Spleen (tissue), 13 donors: ENCODE data around the gene GSS. TPM values are rescaled to one million over a fixed set of nuclear protein-coding genes. Genes with fewer than 3 reads are reported as not detected.
A peak's percentile ranks its signal among the peaks of the same experiment; 100 is the strongest.

ENCODE experiments used
- DNase-seq: peaks from one replicate; pipeline ENCODE4 v3.0.0-alpha.2; 2020
- H3K27ac ChIP-seq, 8 donors: fragments of 200-600 bp; sonication (generic) in 7 of 8; 1 replicate in 4 of 8; 2 replicates in 4 of 8; pipeline versions ENCODE4 v1.5.0 to v1.8.0; 2016 to 2021; ENCODE audit warnings: inconsistent platforms in 4 of 8, mild to moderate bottlenecking in 4 of 8, moderate library complexity in 1 of 8
- H3K27me3 ChIP-seq, 7 donors: fragments of 200-600 bp; sonication (generic) in 6 of 7; replicated peaks in 1 of 7; 1 replicate in 4 of 7; 2 replicates in 3 of 7; pipeline versions ENCODE4 v1.5.0 to v1.8.0; 2016 to 2021; ENCODE audit warnings: inconsistent platforms in 3 of 7, mild to moderate bottlenecking in 1 of 7
- H3K36me3 ChIP-seq, 6 donors: fragments of 200-600 bp; sonication (generic) in 5 of 6; 1 replicate in 4 of 6; 2 replicates in 2 of 6; pipeline versions ENCODE4 v1.5.0 to v1.8.0; 2016 to 2021; ENCODE audit warnings: inconsistent platforms in 2 of 6
- H3K4me1 ChIP-seq, 6 donors: fragments of 200-600 bp; sonication (generic) in 5 of 6; 1 replicate in 3 of 6; 2 replicates in 3 of 6; pipeline versions ENCODE4 v1.5.0 to v1.8.0; 2016 to 2021; ENCODE audit warnings: inconsistent platforms in 3 of 6
- H3K4me3 ChIP-seq, 8 donors: fragments of 200-600 bp; sonication (generic) in 7 of 8; 1 replicate in 4 of 8; 2 replicates in 4 of 8; pipeline versions ENCODE4 v1.5.0 to v1.8.0; 2016 to 2021; ENCODE audit warnings: inconsistent platforms in 4 of 8, mild to moderate bottlenecking in 4 of 8, moderate library complexity in 2 of 8
- H3K9me3 ChIP-seq, 8 donors: fragments of 200-600 bp; sonication (generic) in 7 of 8; 1 replicate in 4 of 8; 2 replicates in 4 of 8; pipeline versions ENCODE4 v1.5.0 to v1.8.0; 2016 to 2021; ENCODE audit warnings: inconsistent platforms in 4 of 8
- CTCF ChIP-seq, 11 experiments: fragments of 200-600 bp in 7 of 11; fragments of 450-650 bp in 4 of 11; sonication (generic) in 4 of 11; IDR thresholded peaks in 8 of 11; conservative IDR thresholded peaks in 3 of 11; 1 replicate in 7 of 11; 2 replicates in 4 of 11; pipeline versions ENCODE4 v1.4.0 to v1.8.0; 2016 to 2021; ENCODE audit warnings: antibody characterized with exemption in 11 of 11, inconsistent platforms in 4 of 11, mild to moderate bottlenecking in 1 of 11
- POLR2A ChIP-seq, 3 donors: fragments of 450-650 bp; IDR thresholded peaks; one replicate each; pipeline ENCODE4 v1.5.1; 2017; ENCODE audit warnings: antibody characterized with exemption in 3 of 3, mild to moderate bottlenecking in 1 of 3
- POLR2AphosphoS5 ChIP-seq, 3 donors: sonication (generic); formaldehyde crosslinking; IDR thresholded peaks; one replicate each; pipeline ENCODE4 v1.5.1; 2017; ENCODE audit warnings: antibody characterized with exemption in 3 of 3
- WGBS, 5 donors: extraction: QIAGEN DNeasy Blood & Tissue Kit in 3 of 5; methylation state at CpG; one replicate each; pipeline versions ENCODE4 v1.1.5 to v1.1.7; 2013 to 2018; 5-methylcytosine and 5-hydroxymethylcytosine counted together
- intact Hi-C: fragments of 100-400 bp; cut with DNase I; formaldehyde crosslinking; loops from one replicate; pipeline ENCODE4 v1.15.0; 2023; ENCODE audit warnings: low total_unique reads
- long read RNA-seq, 2 donors: transcript quantifications; one replicate each; lab custom pipeline, GENCODE V29; 2026
- polyA plus RNA-seq, 3 donors: library from polyadenylated mRNA; stranded (reverse); fragments of 200-250 nt; gene quantifications; one replicate each; pipeline ENCODE4 v1.2.1, GENCODE V29; 2013
- total RNA-seq, 7 donors: library from RNA; depleted of rRNA in 3 of 7; stranded (reverse); fragments of >200 nt in 3 of 7; fragmentation: NEBNext Ultra II Directional in 4 of 7; extraction: Animal tissue kit (Norgen Biotek cat#: 25700) in 4 of 7; gene quantifications; one replicate each; pipeline versions ENCODE4 v1.1.0 to v1.2.1, GENCODE V29; 2016 to 2021
- donor health status: healthy with polysubstance abuse.
- donor health status: DM: no; HTN: no; CAD: no; lungs with moderate emphysema.
- donor health status: DM: no; HTN: no; CAD: no.
- donor health status: Bipolar disorder and iron deficiency.
- donor health status: healthy.
- donor health status: DM: no; HTN: no; CAD: no.
- donor health status: DM: yes; HTN: yes; CAD: no.

Gene GSS
- total RNA-seq (10 to 100 TPM; 23.8 to 46.1 (median 31.8) TPM), polyA plus RNA-seq (10 to 100 TPM; 19.8 to 40.0 (median 39.0) TPM)
- long read RNA-seq, donor 1, transcript GSS-201 (13 exons, 1,919 nt) = major isoform, 5 of 16 reads
- long read RNA-seq, donor 1, partial matches to known transcripts = 9 of 16 reads
- long read RNA-seq, donor 1, other reads (novel, unspliced or antisense) = 0 of 16 reads
- long read RNA-seq, donor 2, partial matches to known transcripts = 0 of 4 reads
- long read RNA-seq, donor 2, other reads (novel, unspliced or antisense) = 0 of 4 reads

DNA sequence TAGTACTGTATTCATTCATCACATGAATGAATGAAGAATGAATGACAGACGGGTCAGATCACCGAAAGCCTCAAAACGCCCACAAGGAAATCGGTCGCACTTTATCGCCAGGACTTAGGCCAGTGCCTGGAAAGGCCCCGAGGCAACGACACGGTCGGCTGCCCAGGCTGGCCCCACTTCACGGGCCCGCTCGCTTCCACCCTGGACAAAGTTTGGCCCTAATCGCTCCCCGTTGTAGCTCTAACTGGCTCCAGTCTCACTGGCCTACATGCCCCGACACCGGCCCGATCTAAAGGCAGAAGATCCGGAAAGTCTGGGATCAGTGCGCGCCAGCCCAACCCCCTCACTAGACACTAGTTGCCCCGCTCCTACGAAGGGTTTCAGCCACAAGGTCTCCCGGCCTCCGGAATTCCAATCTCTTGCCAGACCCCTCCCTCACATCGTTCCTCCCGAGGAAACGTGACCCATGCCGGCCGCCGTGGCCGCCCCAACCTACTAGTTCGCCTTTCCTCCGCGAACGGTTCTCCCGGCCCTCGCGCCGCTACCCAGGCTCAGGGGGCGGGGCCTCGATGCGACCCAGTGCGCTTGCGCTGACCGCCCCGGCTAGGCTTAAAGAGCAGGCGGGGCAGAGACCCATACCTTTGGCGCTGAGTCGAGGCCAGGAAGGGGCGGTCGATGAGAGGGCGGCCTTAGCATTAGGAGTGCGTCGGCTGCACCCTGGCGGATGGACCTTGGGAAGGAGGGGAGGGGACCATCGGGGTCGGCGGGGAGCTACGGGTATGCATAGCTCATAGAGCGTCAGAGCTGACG, at the start of gene GSS, which contains the start of gene MYH7B:
Gene GSS, minus strand, starts transcription at position 576 of the 810 bp plus-strand sequence. CDS start 3,954 bp downstream, outside the sequence.
Gene MYH7B, plus strand, starts transcription at position 638 of the 810 bp plus-strand sequence. CDS start 22,138 bp downstream, outside the sequence.
- H3K9me3 ChIP-seq = no peaks in the 10 kb centered on the region
- H3K27ac ChIP-seq = peak within 1 kb of the TSS; percentile 43 to 94 (median 89)
- H3K36me3 ChIP-seq = peaks cover 0 to 14% (median 7%) of the 10 kb centered on the region in 6 donors
- DNase-seq = peak; percentile 99
- H3K4me3 ChIP-seq = peak within 1 kb of the TSS; percentile 59 to 81 (median 74)
- H3K4me1 ChIP-seq = peaks cover 3 to 28% (median 19%) of the 10 kb centered on the region in 6 donors
- no peaks in the 10 kb centered on the region for H3K27me3 ChIP-seq
- WGBS, 5 donors = 0 to 1% (median 1%) methylated on average over 31 to 62 of the region's 62 CpGs
- intact Hi-C loops = loop anchor here (5.0 kb wide), 1 partner anchor 83 kb away; the partner anchor contains the start of gene GGT7
- TF ChIP-seq POLR2AphosphoS5 (IDR thresholded peaks at IDR 0.05) (peak; percentile 97 to 98 (median 98)), POLR2A (IDR thresholded peaks at IDR 0.05) (peak in 1 of 3 donors; percentile 67), CTCF (IDR thresholded peaks at IDR 0.05 in 8 of 11, conservative IDR thresholded peaks at IDR 0.05 in 3 of 11) (peak in 10 of 11 experiments; percentile 27 to 66 (median 55))

- Histone ChIP-seq H3K4me1 (peaks cover 7 to 19% (median 17%) of the 10 kb centered on the region in 6 donors), H3K36me3 (peaks cover 3 to 100% (median 100%) of the 10 kb centered on the region in 6 donors), H3K4me3 (no peak overlapping the region), H3K27ac (no peak overlapping the region), H3K27me3 (no peaks in the 10 kb centered on the region), H3K9me3 (no peaks in the 10 kb centered on the region)
- intact Hi-C loops = no loop called here
- DNase-seq = peak; percentile 32
- TF ChIP-seq POLR2AphosphoS5 (IDR thresholded peaks at IDR 0.05) = peak in 1 of 3 donors; percentile 24
- TF ChIP-seq POLR2A (IDR thresholded peaks at IDR 0.05) = no peak
- WGBS, 5 donors = 92 to 97% (median 94%) methylated on average over 16 to 20 of the region's 20 CpGs
Measured at GRCh38 chr20:35004749-35005462, 49.3 kb upstream of the GSS start.

DNA sequence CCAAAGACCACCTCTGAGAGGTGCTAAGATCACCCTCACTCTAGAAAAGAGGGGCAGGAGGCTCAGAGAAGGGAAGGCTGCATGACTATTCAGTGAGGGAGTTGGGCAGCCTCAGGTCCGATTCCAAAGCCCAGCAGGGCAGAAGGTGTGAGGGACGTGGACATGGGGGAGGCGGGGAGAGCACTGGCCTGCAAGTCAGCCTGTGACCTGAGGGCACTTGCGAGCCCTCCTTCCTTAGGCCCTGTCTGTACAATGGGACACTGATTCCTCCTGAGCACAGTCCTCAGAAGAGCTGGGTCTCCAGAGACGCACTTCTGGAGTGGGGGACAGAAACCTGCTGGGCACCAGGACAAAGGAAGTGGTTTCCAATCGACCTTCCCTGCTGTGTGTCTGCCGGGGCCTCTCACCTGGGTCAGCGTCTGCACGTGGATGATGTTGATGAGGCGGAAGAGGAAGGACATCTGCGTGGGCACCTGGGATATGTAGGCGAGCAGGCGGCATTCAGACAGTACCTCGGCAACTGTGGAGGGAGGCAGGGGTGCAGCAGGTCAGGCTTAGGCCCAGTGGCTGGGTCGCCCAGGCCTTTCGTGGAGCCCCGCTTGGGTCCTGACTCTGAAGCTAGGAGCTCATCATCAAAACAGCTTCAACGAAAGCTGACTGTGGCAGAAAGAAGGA, 48.6 kb upstream of the GSS start:
- Histone ChIP-seq H3K36me3 (peaks cover 0 to 100% (median 100%) of the 10 kb centered on the region in 6 donors), H3K27ac (no peak overlapping the region), H3K27me3 (no peaks in the 10 kb centered on the region), H3K4me1 (peaks cover 0 to 12% (median 9%) of the 10 kb centered on the region in 6 donors), H3K9me3 (no peaks in the 10 kb centered on the region), H3K4me3 (no peak overlapping the region)
- 85 to 93% (median 88%) methylated on average over 18 of the region's 18 CpGs for WGBS, 5 donors
- intact Hi-C loops = no loop called here
- TF ChIP-seq POLR2AphosphoS5 (IDR thresholded peaks at IDR 0.05) = no peak
- TF ChIP-seq CTCF (IDR thresholded peaks at IDR 0.05 in 8 of 11, conservative IDR thresholded peaks at IDR 0.05 in 3 of 11) = no peak
- TF ChIP-seq POLR2A (IDR thresholded peaks at IDR 0.05) = no peak
- peak; percentile 60 for DNase-seq
